ENCODE results near the gene NFE2L1. TPM values are rescaled to one million over a fixed set of nuclear protein-coding genes. Genes with fewer than 3 reads are reported as not detected.

The NFE2L1 gene
- total RNA-seq, 2 donors from 2014 or later = 214 to 237 TPM

- Mint-ChIP-seq H3K4me1 (ENCODE audit: low read depth) (peaks cover 34% of the 10 kb centered on the region), H3K4me3 (peak overlapping the region in 1 of 2 donors; percentile 52), H3K27me3 (ENCODE audit: low read depth) (no peaks in the 10 kb centered on the region), H3K9me3 (no peaks in the 10 kb centered on the region), H3K27ac (no peak overlapping the region), H3K36me3 (ENCODE audit: insufficient read depth in 2 of 2) (peaks cover 6 to 24% of the 10 kb centered on the region in 2 donors)
- ATAC-seq (replicated peaks in 1 of 2) (no peak), DNase-seq (no peak)
Measured at GRCh38 chr17:48045316-48046001, 2.7 kb upstream of the NFE2L1 start.

GRCh38 chr17:48046296-48046695 is 1.9 kb upstream of the NFE2L1 start:
- H3K4me3 Mint-ChIP-seq = peak overlapping the region; percentile 85
- no peaks in the 10 kb centered on the region for H3K9me3 Mint-ChIP-seq
- H3K27ac Mint-ChIP-seq = peak overlapping the region; percentile 96

GRCh38 chr17:48047113-48047740 is 932 bp upstream of the NFE2L1 start:
- H3K27ac Mint-ChIP-seq = peak overlapping the region; percentile 96
- H3K27me3 Mint-ChIP-seq (ENCODE audit: low read depth) = no peaks in the 10 kb centered on the region
- ATAC-seq (replicated peaks in 1 of 2) (no peak), DNase-seq (no peak)
- H3K36me3 Mint-ChIP-seq (ENCODE audit: insufficient read depth in 2 of 2) = peaks cover 14 to 36% of the 10 kb centered on the region in 2 donors
- peak overlapping the region; percentile 85 for H3K4me3 Mint-ChIP-seq
- no peaks in the 10 kb centered on the region for H3K9me3 Mint-ChIP-seq
- peaks cover 51% of the 10 kb centered on the region for H3K4me1 Mint-ChIP-seq (ENCODE audit: low read depth)

More at GRCh38 chr17:48046296-48046695, 1.9 kb upstream of the NFE2L1 start:
- peaks cover 42% of the 10 kb centered on the region for H3K4me1 Mint-ChIP-seq (ENCODE audit: low read depth)
- peaks cover 9 to 31% of the 10 kb centered on the region in 2 donors for H3K36me3 Mint-ChIP-seq (ENCODE audit: insufficient read depth in 2 of 2)
- no peaks in the 10 kb centered on the region for H3K27me3 Mint-ChIP-seq (ENCODE audit: low read depth)
- DNase-seq (no peak), ATAC-seq (replicated peaks in 1 of 2) (no peak)

- ATAC-seq (replicated peaks in 1 of 2) = peak; percentile 33 to 44
- no peak for DNase-seq
- Mint-ChIP-seq H3K4me1 (ENCODE audit: low read depth) (peaks cover 57% of the 10 kb centered on the region), H3K27me3 (ENCODE audit: low read depth) (no peaks in the 10 kb centered on the region), H3K27ac (peak overlapping the region; percentile 96), H3K4me3 (peak overlapping the region; percentile 85), H3K36me3 (ENCODE audit: insufficient read depth in 2 of 2) (peaks cover 16 to 39% of the 10 kb centered on the region in 2 donors), H3K9me3 (no peaks in the 10 kb centered on the region)
Measured at GRCh38 chr17:48048384-48049126, 396 bp downstream of the NFE2L1 start.

GRCh38 chr17:48051283-48051682 is 3.1 kb downstream of the NFE2L1 start:
- DNase-seq (no peak), ATAC-seq (replicated peaks in 1 of 2) (no peak)
- Mint-ChIP-seq H3K27ac (peak overlapping the region; percentile 77), H3K36me3 (ENCODE audit: insufficient read depth in 2 of 2) (peaks cover 29 to 54% of the 10 kb centered on the region in 2 donors), H3K4me3 (peak overlapping the region; percentile 85), H3K27me3 (ENCODE audit: low read depth) (no peaks in the 10 kb centered on the region), H3K9me3 (no peaks in the 10 kb centered on the region), H3K4me1 (ENCODE audit: low read depth) (peaks cover 69% of the 10 kb centered on the region)

GRCh38 chr17:48051706-48052486 is 3.7 kb downstream of the NFE2L1 start:
- ATAC-seq (replicated peaks in 1 of 2) = no peak

GRCh38 chr17:48052956-48053757 is 5.0 kb downstream of the NFE2L1 start:
- Mint-ChIP-seq H3K9me3 (no peaks in the 10 kb centered on the region), H3K4me3 (peak overlapping the region; percentile 85), H3K27ac (peak overlapping the region; percentile 95), H3K36me3 (ENCODE audit: insufficient read depth in 2 of 2) (peaks cover 36 to 56% of the 10 kb centered on the region in 2 donors), H3K4me1 (ENCODE audit: low read depth) (peaks cover 74% of the 10 kb centered on the region), H3K27me3 (ENCODE audit: low read depth) (no peaks in the 10 kb centered on the region)
- DNase-seq = peak; percentile 16 to 30
- ATAC-seq (replicated peaks in 1 of 2) = no peak

More at GRCh38 chr17:48051706-48052486, 3.7 kb downstream of the NFE2L1 start:
- Mint-ChIP-seq H3K36me3 (ENCODE audit: insufficient read depth in 2 of 2) (peaks cover 33 to 54% of the 10 kb centered on the region in 2 donors), H3K4me1 (ENCODE audit: low read depth) (peaks cover 69% of the 10 kb centered on the region), H3K27ac (peak overlapping the region; percentile 77), H3K27me3 (ENCODE audit: low read depth) (no peaks in the 10 kb centered on the region), H3K9me3 (no peaks in the 10 kb centered on the region), H3K4me3 (peak overlapping the region; percentile 85)
- DNase-seq = no peak

GRCh38 chr17:48053758-48054237 is 5.6 kb downstream of the NFE2L1 start:
- DNase-seq (no peak), ATAC-seq (replicated peaks in 1 of 2) (no peak)
- H3K9me3 Mint-ChIP-seq = no peaks in the 10 kb centered on the region
- H3K36me3 Mint-ChIP-seq (ENCODE audit: insufficient read depth in 2 of 2) = peaks cover 38 to 57% of the 10 kb centered on the region in 2 donors
- peak overlapping the region; percentile 85 for H3K4me3 Mint-ChIP-seq
- H3K27me3 Mint-ChIP-seq (ENCODE audit: low read depth) = no peaks in the 10 kb centered on the region
- H3K27ac Mint-ChIP-seq = peak overlapping the region; percentile 95
- H3K4me1 Mint-ChIP-seq (ENCODE audit: low read depth) = peaks cover 80% of the 10 kb centered on the region

- Mint-ChIP-seq H3K27ac (peak overlapping the region; percentile 100), H3K4me3 (peak overlapping the region; percentile 85 to 93)
Measured at GRCh38 chr17:48054238-48055185, 6.4 kb downstream of the NFE2L1 start.

GRCh38 chr17:48055531-48056245 is 7.5 kb downstream of the NFE2L1 start:
- ATAC-seq (replicated peaks in 1 of 2) (peak; percentile 83 to 86), DNase-seq (peak; percentile 81 to 82)
- Mint-ChIP-seq H3K4me3 (peak overlapping the region; percentile 78 to 93), H3K4me1 (ENCODE audit: low read depth) (peaks cover 77% of the 10 kb centered on the region), H3K27ac (peak overlapping the region; percentile 100), H3K27me3 (ENCODE audit: low read depth) (no peaks in the 10 kb centered on the region), H3K9me3 (no peaks in the 10 kb centered on the region), H3K36me3 (ENCODE audit: insufficient read depth in 2 of 2) (peaks cover 39 to 57% of the 10 kb centered on the region in 2 donors)

More at GRCh38 chr17:48054238-48055185, 6.4 kb downstream of the NFE2L1 start:
- ATAC-seq (replicated peaks in 1 of 2) = no peak
- H3K4me1 Mint-ChIP-seq (ENCODE audit: low read depth) = peaks cover 83% of the 10 kb centered on the region
- peaks cover 41 to 60% of the 10 kb centered on the region in 2 donors for H3K36me3 Mint-ChIP-seq (ENCODE audit: insufficient read depth in 2 of 2)
- H3K27me3 Mint-ChIP-seq (ENCODE audit: low read depth) = no peaks in the 10 kb centered on the region
- no peaks in the 10 kb centered on the region for H3K9me3 Mint-ChIP-seq
- no peak for DNase-seq
